Fibroblast of skin of abdomen (primary cell): ENCODE data around the gene NSUN7.
A peak's percentile ranks its signal among the peaks of the same experiment; 100 is the strongest.

Source experiments
- DNase-seq: peaks from one replicate; pipeline ENCODE4 v3.0.0-alpha.2; 2013

Gene NSUN7

DNA sequence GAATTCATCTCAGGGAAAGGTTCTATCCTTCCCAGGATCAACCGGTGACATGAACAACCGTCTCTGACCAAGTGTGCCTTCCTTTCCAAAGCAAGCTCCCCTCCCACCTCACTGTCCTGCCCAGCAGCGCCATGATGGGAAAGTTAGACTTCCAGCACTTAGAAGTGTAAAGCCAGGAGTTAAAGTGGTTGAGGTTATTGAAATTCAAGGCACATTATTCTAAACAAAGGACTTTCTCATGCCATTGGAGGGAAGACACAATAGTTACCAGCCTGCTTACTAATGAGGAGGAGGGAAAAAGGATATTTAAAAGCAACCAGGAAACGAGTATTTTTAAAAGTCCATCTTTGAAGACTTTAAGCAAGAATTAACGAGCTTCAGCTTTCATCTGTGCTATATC is 96.8 kb downstream of the NSUN7 start:
- no peak for DNase-seq

DNA sequence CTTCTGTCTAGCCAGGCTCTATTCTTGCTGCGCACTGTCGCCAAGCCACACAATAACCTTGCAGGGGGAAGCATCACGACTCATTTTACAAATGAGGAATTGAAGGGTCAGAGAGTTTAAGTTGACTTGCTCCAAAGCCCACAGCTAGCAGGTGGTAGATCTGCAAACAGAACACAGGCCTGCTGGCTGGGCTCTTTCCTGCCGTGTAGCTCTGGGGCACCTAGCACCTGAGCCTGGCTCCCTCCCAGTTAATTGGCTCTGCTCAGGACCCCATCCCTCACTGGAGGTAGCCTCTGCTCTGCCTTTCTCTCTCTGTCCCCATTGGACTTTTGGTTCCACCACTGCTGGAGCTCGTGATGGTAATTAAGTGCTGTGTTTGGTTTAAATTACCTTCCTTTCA is 98.5 kb downstream of the NSUN7 start:
- no peak for DNase-seq

DNA sequence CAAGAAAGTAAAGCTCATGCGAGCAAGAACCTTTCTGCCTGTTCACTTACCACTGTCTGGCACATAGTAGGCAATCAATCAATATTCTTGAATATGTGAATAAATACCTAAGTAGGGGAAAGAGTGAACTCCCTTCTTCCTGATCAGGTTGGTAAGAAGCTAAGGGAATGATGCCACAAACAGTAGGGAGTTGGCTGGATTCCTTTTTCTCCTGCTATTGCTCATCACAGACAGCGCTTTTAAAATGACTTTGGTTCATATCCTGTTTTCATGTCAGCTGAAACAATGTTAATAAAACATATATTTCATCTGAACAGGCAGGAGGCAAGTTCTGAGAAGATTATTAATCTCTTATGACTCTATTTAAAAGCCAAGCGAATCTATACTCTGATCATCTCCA is 99.2 kb downstream of the NSUN7 start:
- peak; percentile 16 for DNase-seq

DNA sequence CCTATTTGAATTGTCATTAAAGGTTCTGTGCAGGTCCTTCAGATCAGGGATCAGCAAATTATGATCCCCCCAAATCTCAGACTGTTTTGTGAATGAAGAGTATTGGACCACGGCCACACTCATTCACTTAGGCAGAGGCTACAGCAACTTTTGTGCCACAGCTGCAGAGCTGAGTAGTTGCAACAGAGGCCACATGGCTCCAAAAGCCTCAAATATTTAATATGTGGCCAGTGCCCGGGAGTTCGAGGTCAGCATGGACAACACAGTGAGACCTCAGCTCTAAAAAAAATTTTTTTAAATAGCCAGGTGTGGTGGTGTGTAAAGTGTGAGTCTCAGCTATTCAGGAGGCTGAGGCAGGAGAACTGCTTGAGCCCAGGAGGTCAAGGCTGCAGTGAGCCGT is 100.7 kb downstream of the NSUN7 start:
- DNase-seq = no peak

DNA sequence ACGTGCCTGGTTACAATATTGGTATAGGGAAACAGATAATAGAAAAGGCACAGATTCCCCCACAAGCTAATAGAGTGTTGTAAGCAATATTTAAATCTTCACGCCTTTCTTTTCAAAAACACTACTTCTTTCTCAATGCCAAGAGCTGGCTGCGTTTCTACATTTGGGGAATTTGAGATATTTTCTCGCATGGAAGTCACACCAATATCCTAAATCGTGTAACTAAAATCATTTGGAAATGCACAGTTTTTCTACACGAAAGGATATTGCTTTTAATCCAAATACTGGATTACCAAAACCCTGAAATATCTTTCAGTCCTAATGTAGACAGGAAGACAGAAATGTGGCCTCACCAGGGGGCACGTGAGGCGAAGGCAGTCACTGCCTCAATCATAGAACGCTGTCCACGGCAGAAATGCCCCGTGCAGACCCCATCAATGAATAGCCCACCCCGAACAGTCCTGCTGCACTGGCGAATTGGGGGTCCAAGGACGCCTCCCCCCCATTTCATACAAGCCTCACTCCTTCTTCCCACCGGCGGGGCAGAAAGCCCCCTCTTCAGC is 106.6 kb downstream of the NSUN7 start:
- DNase-seq = no peak

DNA sequence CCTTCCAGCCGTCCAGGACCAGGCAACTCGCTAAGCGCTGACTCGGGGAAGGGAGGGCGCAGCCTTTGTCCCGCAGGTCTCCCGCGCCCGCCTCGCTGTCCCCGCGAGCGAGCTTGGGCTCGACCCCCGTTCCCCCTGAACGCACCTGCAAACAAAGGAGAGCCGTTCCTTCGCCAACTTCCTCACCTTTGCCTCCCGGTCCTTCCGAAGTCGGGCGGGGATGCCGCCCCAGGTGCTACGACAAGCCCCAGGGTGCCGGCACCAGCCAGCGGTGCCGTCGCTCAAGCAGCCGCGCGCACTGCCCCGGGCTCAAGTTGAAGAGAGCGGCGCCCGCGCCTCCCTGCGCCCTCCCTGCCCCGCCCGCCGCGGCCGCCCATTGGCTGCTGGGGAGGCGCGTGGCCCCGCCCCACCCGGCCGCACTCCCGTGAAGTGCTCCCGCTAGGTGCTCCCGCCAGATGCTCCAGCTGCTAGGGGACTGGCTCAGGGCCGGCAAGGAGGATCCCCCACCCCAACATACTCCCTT is 107.1 kb downstream of the NSUN7 start:
- peak; percentile 50 for DNase-seq

DNA sequence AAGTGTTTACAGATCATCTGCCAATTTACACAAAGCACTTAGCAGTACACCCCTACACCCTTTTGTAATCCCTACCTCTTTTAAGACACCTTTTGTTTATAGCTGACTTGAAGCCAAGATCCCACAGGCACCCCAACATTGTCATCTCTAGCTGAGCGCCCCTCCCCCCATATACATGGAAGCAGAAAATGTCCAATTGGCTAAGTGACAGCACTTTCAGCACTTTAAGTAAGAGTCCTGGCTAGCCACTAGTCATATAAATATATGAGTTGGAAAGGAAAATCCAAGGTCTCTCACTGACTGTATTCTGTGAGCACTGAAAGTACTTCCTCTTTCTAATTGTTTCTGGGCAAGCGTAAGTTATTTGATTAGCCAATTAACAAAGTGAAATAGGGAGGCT is 108.2 kb downstream of the NSUN7 start:
- no peak for DNase-seq

DNA sequence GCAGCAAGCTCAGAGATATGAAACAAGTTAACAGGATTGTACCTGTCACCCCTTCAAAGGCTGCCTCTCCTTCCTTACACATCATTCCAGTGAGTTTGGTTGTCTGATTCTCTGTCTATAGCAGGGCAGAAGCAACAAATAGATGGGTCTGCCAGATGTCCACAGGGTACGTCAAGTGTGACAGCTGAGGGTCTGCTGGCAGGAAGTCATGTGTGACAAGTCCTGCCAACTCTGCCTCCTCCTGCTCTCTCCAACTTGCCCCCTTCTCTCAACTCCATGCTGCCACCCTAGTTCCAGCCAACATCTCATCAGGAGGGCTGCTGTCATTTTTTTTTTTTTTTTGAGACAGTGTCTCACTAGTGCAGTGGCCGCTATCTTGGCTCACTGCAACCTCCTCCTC is 109.2 kb downstream of the NSUN7 start:
- no peak for DNase-seq
